ENCODE data around the gene CCR7.

DNA sequence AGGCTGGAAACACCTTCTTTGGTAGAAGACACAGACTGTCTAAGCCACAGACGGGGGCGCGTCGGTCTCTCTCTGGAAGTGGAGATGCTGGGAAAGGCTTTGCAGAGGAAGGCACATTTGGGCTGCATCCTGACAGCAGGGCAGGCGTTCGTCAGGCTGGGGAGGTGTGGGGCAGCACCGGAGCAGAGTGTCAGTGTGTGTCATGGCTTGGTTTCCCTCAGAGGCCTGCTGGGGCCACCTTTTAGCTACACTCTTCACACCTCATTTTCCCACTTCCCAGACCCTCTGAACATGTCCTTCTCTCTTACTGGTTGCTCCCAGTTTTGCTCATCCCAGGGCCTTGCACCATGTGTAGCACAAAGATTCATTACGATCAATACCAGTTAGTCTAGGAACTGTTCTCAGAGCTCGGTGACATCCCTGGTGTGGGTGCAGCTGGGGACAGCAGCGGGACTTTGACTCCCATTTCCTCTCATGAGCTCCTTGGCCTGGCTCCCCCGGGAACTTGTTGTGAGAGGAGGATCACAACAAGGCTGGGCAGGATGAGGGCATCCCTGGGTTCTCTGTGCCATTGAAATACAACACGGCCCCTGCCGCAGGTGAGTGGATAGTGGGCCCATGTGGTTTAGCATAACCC lies 49.3 kb upstream of the CCR7 start:
- TF ChIP-seq POLR2AphosphoS5 (IDR thresholded peaks at IDR 0.05) = no peak
- TF ChIP-seq, protein P1, sequence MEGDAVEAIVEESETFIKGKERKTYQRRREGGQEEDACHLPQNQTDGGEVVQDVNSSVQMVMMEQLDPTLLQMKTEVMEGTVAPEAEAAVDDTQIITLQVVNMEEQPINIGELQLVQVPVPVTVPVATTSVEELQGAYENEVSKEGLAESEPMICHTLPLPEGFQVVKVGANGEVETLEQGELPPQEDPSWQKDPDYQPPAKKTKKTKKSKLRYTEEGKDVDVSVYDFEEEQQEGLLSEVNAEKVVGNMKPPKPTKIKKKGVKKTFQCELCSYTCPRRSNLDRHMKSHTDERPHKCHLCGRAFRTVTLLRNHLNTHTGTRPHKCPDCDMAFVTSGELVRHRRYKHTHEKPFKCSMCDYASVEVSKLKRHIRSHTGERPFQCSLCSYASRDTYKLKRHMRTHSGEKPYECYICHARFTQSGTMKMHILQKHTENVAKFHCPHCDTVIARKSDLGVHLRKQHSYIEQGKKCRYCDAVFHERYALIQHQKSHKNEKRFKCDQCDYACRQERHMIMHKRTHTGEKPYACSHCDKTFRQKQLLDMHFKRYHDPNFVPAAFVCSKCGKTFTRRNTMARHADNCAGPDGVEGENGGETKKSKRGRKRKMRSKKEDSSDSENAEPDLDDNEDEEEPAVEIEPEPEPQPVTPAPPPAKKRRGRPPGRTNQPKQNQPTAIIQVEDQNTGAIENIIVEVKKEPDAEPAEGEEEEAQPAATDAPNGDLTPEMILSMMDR (IDR thresholded peaks at IDR 0.05 in 8 of 11, conservative IDR thresholded peaks at IDR 0.05 in 3 of 11) = no peak

All from spleen (tissue), 7 donors.